ENCODE results near the gene EHD2. TPM values are rescaled to one million over a fixed set of nuclear protein-coding genes. Genes with fewer than 3 reads are reported as not detected.

Gene EHD2
- total RNA-seq, 2 donors from 2014 or later = 44.9 to 70.3 TPM

GRCh38 chr19:47778049-47778953, 65.1 kb downstream of the EHD2 start, which contains the start of gene SELENOW:
Gene SELENOW (plus strand): TSS chr19:47778703. CDS start chr19:47778786, 83 bp downstream.
- DNase-seq (ENCODE audit: low spot score) = peak; percentile 68
- Histone ChIP-seq H3K4me1 (peaks cover 0 to 45% of the 10 kb centered on the region in 2 donors), H3K27ac (peak within 1 kb of the TSS; percentile 99), H3K27me3 (no peaks in the 10 kb centered on the region), H3K36me3 (peaks cover 26% of the 10 kb centered on the region), H3K9me3 (no peaks in the 10 kb centered on the region), H3K4me3 (peak within 1 kb of the TSS; percentile 92 to 96)
- no peak for TF ChIP-seq CTCF (IDR thresholded peaks at IDR 0.05)

DNA sequence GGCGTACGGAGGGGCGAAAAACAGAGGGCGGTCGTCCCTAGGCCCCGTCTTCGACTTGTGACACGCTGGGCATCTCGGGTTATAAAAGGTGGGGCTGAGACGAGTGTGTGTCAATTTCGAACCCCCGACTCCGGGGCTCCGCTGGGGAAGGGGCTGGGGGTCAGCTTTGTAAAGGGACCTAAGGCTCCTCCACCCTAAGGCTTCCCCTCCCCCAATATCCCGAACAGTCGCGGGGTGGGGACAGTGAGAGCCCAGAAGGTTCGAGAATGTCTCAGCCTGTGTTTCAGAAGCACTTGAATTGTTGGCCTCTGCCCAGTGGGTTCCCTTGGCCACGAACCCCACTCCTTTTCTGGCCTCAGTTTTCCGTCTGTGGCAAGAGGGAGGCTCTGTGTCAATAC, 65.7 kb downstream of the EHD2 start:
- peak overlapping the region; percentile 92 to 96 for H3K4me3 ChIP-seq
- H3K27ac ChIP-seq = peak overlapping the region; percentile 99
- H3K4me1 ChIP-seq = peaks cover 0 to 45% of the 10 kb centered on the region in 2 donors
- H3K9me3 ChIP-seq = no peaks in the 10 kb centered on the region
- no peaks in the 10 kb centered on the region for H3K27me3 ChIP-seq
- peaks cover 33% of the 10 kb centered on the region for H3K36me3 ChIP-seq
- peak; percentile 60 for DNase-seq (ENCODE audit: low spot score)
- no peak for TF ChIP-seq CTCF (IDR thresholded peaks at IDR 0.05)

DNA sequence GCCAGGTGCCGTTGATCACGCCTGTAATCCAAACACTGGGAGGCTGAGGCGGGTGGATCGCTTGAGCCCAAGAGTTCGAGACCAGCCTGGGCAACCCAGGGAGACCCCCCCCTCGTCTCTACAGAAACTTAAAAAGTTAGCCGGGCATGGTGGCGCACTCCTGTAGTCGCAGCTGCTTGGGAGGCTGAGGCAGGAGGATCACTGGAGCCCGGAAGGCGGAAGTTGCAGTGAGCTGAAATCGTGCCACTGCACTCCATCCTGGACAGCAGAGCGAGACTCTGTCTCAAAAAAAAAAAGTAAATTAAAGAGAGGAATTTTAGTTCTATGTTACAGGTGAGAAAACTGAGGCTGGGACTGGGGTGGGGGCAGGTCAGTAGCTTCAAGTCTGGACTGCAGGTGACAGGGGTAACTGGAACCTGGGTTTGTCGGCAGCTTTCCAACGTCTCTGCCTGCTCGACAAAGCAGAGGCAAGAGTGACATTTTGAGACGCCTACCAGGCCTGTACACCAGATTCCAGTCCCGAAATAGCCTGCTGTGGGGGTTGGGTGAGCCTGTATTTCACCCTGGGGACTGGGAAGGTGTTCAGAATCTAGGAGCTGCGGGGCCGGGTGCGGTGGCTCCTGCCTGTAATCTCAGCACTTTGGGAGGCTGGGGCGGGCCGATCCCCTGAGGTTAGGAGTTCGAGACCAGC, 66.4 kb downstream of the EHD2 start:
- peak overlapping the region; percentile 99 for H3K27ac ChIP-seq
- DNase-seq (ENCODE audit: low spot score) = no peak
- TF ChIP-seq CTCF (IDR thresholded peaks at IDR 0.05) = no peak
- H3K4me3 ChIP-seq = peak overlapping the region; percentile 92 to 96
- H3K4me1 ChIP-seq = peaks cover 0 to 45% of the 10 kb centered on the region in 2 donors
- no peaks in the 10 kb centered on the region for H3K27me3 ChIP-seq
- H3K9me3 ChIP-seq = no peaks in the 10 kb centered on the region
- H3K36me3 ChIP-seq = peaks cover 40% of the 10 kb centered on the region

DNA sequence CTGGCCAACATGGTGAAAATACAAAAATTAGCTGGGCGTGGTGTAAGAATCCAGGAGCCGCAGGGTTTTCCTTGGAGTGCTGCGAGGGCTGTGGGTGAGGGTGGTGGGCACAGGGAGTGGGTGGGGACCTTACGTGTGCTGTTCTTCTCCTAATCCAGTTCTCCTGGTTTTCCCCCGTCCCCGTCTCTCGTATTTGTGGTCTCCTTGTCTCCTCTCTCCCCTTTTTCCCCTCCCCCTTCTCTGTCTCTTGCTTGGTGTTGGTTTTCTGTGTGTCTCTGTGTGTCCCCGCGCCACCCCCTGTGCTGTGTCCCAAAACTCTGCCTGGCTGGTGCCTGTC, 67.0 kb downstream of the EHD2 start:
- DNase-seq (ENCODE audit: low spot score) = no peak
- Histone ChIP-seq H3K36me3 (peaks cover 44% of the 10 kb centered on the region), H3K4me3 (peak overlapping the region; percentile 92 to 96), H3K4me1 (peaks cover 0 to 45% of the 10 kb centered on the region in 2 donors), H3K27ac (peak overlapping the region; percentile 99), H3K9me3 (no peaks in the 10 kb centered on the region), H3K27me3 (no peaks in the 10 kb centered on the region)
- no peak for TF ChIP-seq CTCF (IDR thresholded peaks at IDR 0.05)

DNA sequence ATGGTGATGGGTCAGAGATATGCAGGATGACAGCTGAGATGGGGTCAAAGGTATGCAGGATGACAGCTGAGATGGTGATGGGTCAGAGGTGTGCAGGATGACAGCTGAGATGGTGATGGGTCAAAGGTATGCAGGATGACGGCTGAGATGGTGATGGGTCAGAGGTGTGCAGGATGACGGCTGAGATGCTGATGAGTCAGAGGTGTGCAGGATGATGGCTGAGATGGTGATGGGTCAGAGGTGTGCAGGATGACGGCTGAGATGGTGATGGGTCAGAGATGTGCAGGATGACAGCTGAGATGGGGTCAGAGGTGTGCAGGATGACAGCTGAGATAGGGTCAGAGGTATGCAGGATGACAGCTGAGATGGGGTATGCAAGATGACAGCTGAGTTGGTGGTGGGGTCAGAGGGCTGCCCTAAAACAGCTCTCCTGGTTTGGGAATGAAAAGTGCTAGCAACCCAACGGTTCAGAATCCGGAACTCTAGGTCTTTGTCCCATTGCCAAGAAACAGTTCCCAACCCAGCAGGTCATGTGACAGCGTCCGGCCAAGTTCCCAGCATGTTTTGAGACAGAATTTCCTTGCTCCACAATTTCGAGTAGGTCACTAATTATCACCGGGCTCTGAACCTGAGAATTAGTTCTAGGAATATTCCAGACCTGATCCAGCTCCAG, 68.5 kb downstream of the EHD2 start:
- H3K4me3 ChIP-seq = peak overlapping the region in 1 of 2 donors; percentile 92
- H3K27ac ChIP-seq = peak overlapping the region; percentile 56 to 99
- H3K9me3 ChIP-seq = no peaks in the 10 kb centered on the region
- peaks cover 56% of the 10 kb centered on the region for H3K36me3 ChIP-seq
- peaks cover 0 to 45% of the 10 kb centered on the region in 2 donors for H3K4me1 ChIP-seq
- DNase-seq (ENCODE audit: low spot score) = peak; percentile 82
- no peak for TF ChIP-seq CTCF (IDR thresholded peaks at IDR 0.05)
- no peaks in the 10 kb centered on the region for H3K27me3 ChIP-seq

Measured in right atrium auricular region (tissue), 2 donors.